H9 (cell line): ENCODE measurements around the gene TRAP1. TPM values are rescaled to one million over a fixed set of nuclear protein-coding genes. Genes with fewer than 3 reads are reported as not detected.
A peak's percentile ranks its signal among the peaks of the same experiment; 100 is the strongest.

Experiments used
- DNase-seq: peaks from one replicate; pipeline ENCODE4 v3.0.0-alpha.2; 2017
- H2AFZ ChIP-seq: one replicate; pipeline ENCODE4 v1.6.1; 2013; ENCODE audit warnings: mild to moderate bottlenecking, low read length, control low read depth, moderate library complexity
- H2AK5ac ChIP-seq: 2 replicates; pipeline ENCODE4 v1.6.1; 2013; ENCODE audit warnings: low read length, control low read depth, mixed read lengths; ENCODE audit not compliant: insufficient read length
- H2BK120ac ChIP-seq: one replicate; pipeline ENCODE4 v1.6.1; 2013; ENCODE audit warnings: low read depth, mild to moderate bottlenecking, low read length, control low read depth, inconsistent platforms; ENCODE audit not compliant: poor library complexity, severe bottlenecking
- H2BK12ac ChIP-seq: 2 replicates; pipeline ENCODE4 v1.6.1; 2013; ENCODE audit warnings: low read length, control low read depth, mixed read lengths, low read depth; ENCODE audit not compliant: insufficient read length
- H2BK15ac ChIP-seq: 2 replicates; pipeline ENCODE4 v1.6.1; 2013; ENCODE audit warnings: low read depth, low read length, control low read depth
- H2BK20ac ChIP-seq: one replicate; pipeline ENCODE4 v1.6.1; 2013; ENCODE audit warnings: low read depth, mild to moderate bottlenecking, low read length, control low read depth, inconsistent platforms; ENCODE audit not compliant: poor library complexity, severe bottlenecking
- H2BK5ac ChIP-seq: 2 replicates; pipeline ENCODE4 v1.6.1; 2013; ENCODE audit warnings: low read length, control low read depth, mixed read lengths; ENCODE audit not compliant: insufficient read length
- H3K14ac ChIP-seq: 2 replicates; pipeline ENCODE4 v1.6.1; 2013; ENCODE audit warnings: low read length, control low read depth; ENCODE audit not compliant: insufficient read depth
- H3K18ac ChIP-seq: 2 replicates; pipeline ENCODE4 v1.6.1; 2013; ENCODE audit warnings: low read depth, mild to moderate bottlenecking, mixed read lengths, low read length, control low read depth; ENCODE audit not compliant: insufficient read length
- H3K23ac ChIP-seq: 2 replicates; pipeline ENCODE4 v1.6.1; 2013; ENCODE audit warnings: low read length, control low read depth, mixed read lengths, low read depth; ENCODE audit not compliant: insufficient read length
- H3K23me2 ChIP-seq: 2 replicates; pipeline ENCODE4 v1.6.1; 2013; ENCODE audit warnings: low read depth, mild to moderate bottlenecking, mixed read lengths, low read length, control low read depth; ENCODE audit not compliant: insufficient read length, poor library complexity, severe bottlenecking
- H3K27ac ChIP-seq: 2 replicates; pipeline ENCODE4 v1.5.1; 2013; ENCODE audit warnings: low read length, control low read depth, mixed read lengths, low read depth; ENCODE audit not compliant: insufficient read length
- H3K27me3 ChIP-seq: 2 replicates; pipeline ENCODE4 v1.6.1; 2013; ENCODE audit warnings: low read length, control low read depth, inconsistent platforms; ENCODE audit not compliant: insufficient read depth
- H3K4ac ChIP-seq: 2 replicates; pipeline ENCODE4 v1.6.1; 2013; ENCODE audit warnings: low read depth, mild to moderate bottlenecking, control low read depth, inconsistent platforms, low read length, moderate library complexity
- H3K4me1 ChIP-seq: 2 replicates; pipeline ENCODE4 v1.6.1; 2013; ENCODE audit warnings: low read length, control low read depth, inconsistent platforms; ENCODE audit not compliant: insufficient read depth
- H3K4me2 ChIP-seq: 2 replicates; pipeline ENCODE4 v1.6.1; 2013; ENCODE audit warnings: low read length, control low read depth, mixed read lengths; ENCODE audit not compliant: insufficient read length, insufficient read depth
- H3K56ac ChIP-seq: 2 replicates; pipeline ENCODE4 v1.6.1; 2013; ENCODE audit warnings: low read depth, mild to moderate bottlenecking, mixed read lengths, low read length, control low read depth; ENCODE audit not compliant: insufficient read length
- H3K79me1 ChIP-seq: 2 replicates; pipeline ENCODE4 v1.6.1; 2013; ENCODE audit warnings: low read depth, mild to moderate bottlenecking, moderate library complexity, low read length, control low read depth, inconsistent platforms; ENCODE audit not compliant: insufficient read depth, poor library complexity, severe bottlenecking
- H3K79me2 ChIP-seq: 2 replicates; pipeline ENCODE4 v1.6.1; 2013; ENCODE audit warnings: low read length, control low read depth, inconsistent platforms; ENCODE audit not compliant: insufficient read depth
- H3K9ac ChIP-seq: 2 replicates; pipeline ENCODE4 v1.6.1; 2013; ENCODE audit warnings: low read length, control low read depth, mixed read lengths; ENCODE audit not compliant: insufficient read length; ENCODE audit errors: extremely low read depth
- H3K9me3 ChIP-seq: one replicate; pipeline ENCODE4 v1.6.1; 2013; ENCODE audit warnings: low read depth, low read length, inconsistent platforms; ENCODE audit not compliant: control insufficient read depth
- H3T11ph ChIP-seq: one replicate; pipeline ENCODE4 v1.6.1; 2013; ENCODE audit warnings: mild to moderate bottlenecking, low read length, control low read depth, inconsistent platforms
- H4K20me1 ChIP-seq: one replicate; pipeline ENCODE4 v1.6.1; 2013; ENCODE audit not compliant: control insufficient read depth, insufficient read length, insufficient read depth
- H4K5ac ChIP-seq: 2 replicates; pipeline ENCODE4 v1.6.1; 2013; ENCODE audit warnings: low read depth, mild to moderate bottlenecking, mixed read lengths, low read length, control low read depth; ENCODE audit not compliant: insufficient read length
- H4K8ac ChIP-seq: replicated peaks from 2 replicates; pipeline ENCODE4 v1.6.1; 2013; ENCODE audit warnings: low read length, control low read depth, mixed read lengths, low read depth; ENCODE audit not compliant: insufficient read length
- H4K91ac ChIP-seq: 2 replicates; pipeline ENCODE4 v1.6.1; 2013; ENCODE audit warnings: low read depth, mild to moderate bottlenecking, moderate library complexity, mixed read lengths, low read length, control low read depth; ENCODE audit not compliant: insufficient read length
- H3K27ac Mint-ChIP-seq, 3 experiments: 2 replicates in 2 of 3; 3 replicates in 1 of 3; pipeline ENCODE4 v1.8.0; 2020 to 2021; ENCODE audit warnings: mixed read lengths in 3 of 3, mild to moderate bottlenecking in 1 of 3, moderate library complexity in 1 of 3
- H3K27me3 Mint-ChIP-seq: 2 replicates; pipeline ENCODE4 v1.8.0; 2021; ENCODE audit warnings: low read depth, mild to moderate bottlenecking, moderate library complexity, mixed read lengths
- H3K36me3 Mint-ChIP-seq, 3 experiments: 2 replicates in 2 of 3; 3 replicates in 1 of 3; pipeline ENCODE4 v1.8.0; 2020 to 2021; ENCODE audit warnings: low read depth in 3 of 3, mixed read lengths in 3 of 3; ENCODE audit not compliant: insufficient read depth in 1 of 3
- H3K4me1 Mint-ChIP-seq, 2 experiments: 2 replicates each; pipeline ENCODE4 v1.8.0; 2020; ENCODE audit warnings: mixed read lengths in 2 of 2
- H3K4me3 Mint-ChIP-seq, 2 experiments: 2 replicates in 1 of 2; 3 replicates in 1 of 2; pipeline ENCODE4 v1.8.0; 2020 to 2021; ENCODE audit warnings: mild to moderate bottlenecking in 2 of 2, mixed read lengths in 2 of 2, moderate library complexity in 1 of 2
- H3K9me3 Mint-ChIP-seq, 2 experiments: 2 replicates in 1 of 2; 3 replicates in 1 of 2; pipeline ENCODE4 v1.8.0; 2020; ENCODE audit warnings: mild to moderate bottlenecking in 2 of 2, mixed read lengths in 2 of 2, moderate library complexity in 1 of 2
- CTCF ChIP-seq: fragments of 200-600 bp; sonication (generic); conservative IDR thresholded peaks from 3 replicates; pipeline ENCODE4 v1.8.0; 2021; ENCODE audit warnings: antibody characterized with exemption, mild to moderate bottlenecking
- WGBS: extraction: QIAGEN DNeasy Blood & Tissue Kit; methylation state at CpG from one replicate; pipeline ENCODE4 v1.1.7; 2013; ENCODE audit warnings: missing lambda C conversion rate, low lambda C conversion rate, mixed read lengths; ENCODE audit not compliant: insufficient read length; ENCODE audit errors: extremely low coverage; 5-methylcytosine and 5-hydroxymethylcytosine counted together
- total RNA-seq: library from RNA; stranded (reverse); gene quantifications from 2 replicates; pipeline ENCODE4 v1.2.1, GENCODE V29; 2021

Gene TRAP1
- total RNA-seq, 1 experiment from 2014 or later: 211 TPM

DNA sequence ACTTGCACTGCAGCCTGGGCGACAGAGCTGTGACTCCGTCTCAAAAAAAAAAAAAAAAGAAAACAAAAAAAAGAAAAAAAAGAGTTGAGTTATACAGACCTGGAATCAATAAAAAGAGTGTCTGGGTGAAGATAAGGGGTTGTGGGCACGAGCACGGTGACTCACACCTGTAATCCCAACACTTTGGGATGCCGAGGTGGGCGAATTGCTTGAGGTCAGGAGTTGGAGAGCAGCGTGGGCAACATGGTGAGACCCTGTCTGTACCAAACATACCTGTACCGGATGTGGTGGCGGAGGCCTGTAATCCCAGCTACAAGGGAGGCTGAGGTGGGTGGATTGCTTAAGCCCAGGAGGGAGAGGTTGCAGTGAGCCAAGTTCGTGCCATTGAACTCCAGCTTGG, 1.3 kb upstream of the TRAP1 start:
- no peak overlapping the region for H3K4ac ChIP-seq

More for the DNA sequence above, 1.3 kb upstream of the TRAP1 start:
- Histone ChIP-seq H4K8ac (no peak overlapping the region), H3K79me1 (peaks cover 2% of the 10 kb centered on the region), H2BK120ac (no peak overlapping the region), H3K4me2 (no peak overlapping the region), H4K91ac (no peak overlapping the region), H2BK15ac (no peak overlapping the region), H2BK20ac (no peak overlapping the region), H3T11ph (no peak overlapping the region), H3K27me3 (no peaks in the 10 kb centered on the region), H2AK5ac (no peak overlapping the region), H4K20me1 (no peaks in the 10 kb centered on the region), H3K18ac (no peak overlapping the region), H3K27ac (no peak overlapping the region), H3K14ac (no peak overlapping the region), H3K79me2 (peaks cover 13% of the 10 kb centered on the region; the same call in 1 of the 2 replicates), H2AFZ (no peak overlapping the region), H3K9me3 (no peaks in the 10 kb centered on the region), H3K4me1 (no peaks in the 10 kb centered on the region; the same call in 1 of the 2 replicates), H3K23ac (no peak overlapping the region), H2BK12ac (no peak overlapping the region), H3K56ac (no peak overlapping the region), H2BK5ac (no peak overlapping the region), H3K23me2 (peaks cover 8% of the 10 kb centered on the region), H3K9ac (no peak overlapping the region), H4K5ac (no peak overlapping the region)
- no peak for TF ChIP-seq CTCF
- Mint-ChIP-seq H3K9me3 (no peaks in the 10 kb centered on the region; a peak in 1 of 5 replicates), H3K4me3 (peak overlapping the region; percentile 94 to 97), H3K27ac (no peak overlapping the region), H3K4me1 (peaks cover 19 to 22% of the 10 kb centered on the region in 2 experiments), H3K36me3 (peaks cover 5 to 15% (median 11%) of the 10 kb centered on the region in 3 experiments; a peak in 6 of 7 replicates), H3K27me3 (no peaks in the 10 kb centered on the region; the same call in none of the 2 replicates)
- no peak for DNase-seq
- no CpG with 5 or more reads among the region's 10 CpGs for WGBS
